HG02798 (cell line): Measurements from ENCODE around the gene PCNP.
"Not testable (repeated sequence)": the region's sequence is repeated elsewhere in the genome, so short reads cannot be mapped to it uniquely, and the experiment has no call there.

Source experiments
- ATAC-seq: cut with Tn5 transposase; IDR thresholded peaks from one replicate; pipeline ENCODE4 v1.9.1; 2021; ENCODE audit warnings: mild to moderate bottlenecking; ENCODE audit not compliant: unreplicated experiment, poor library complexity

PCNP gene

GRCh38 chr3:101573449-101574387, at the start of gene PCNP:
TSS of gene PCNP (plus strand) at chr3:101574180. CDS start at chr3:101574216, 36 bp downstream.
- peak; percentile 90 for ATAC-seq

GRCh38 chr3:101527441-101527840, 46.5 kb upstream of the PCNP start:
- ATAC-seq: no peak

GRCh38 chr3:101527906-101528305, 46.1 kb upstream of the PCNP start:
- ATAC-seq: no peak

GRCh38 chr3:101529816-101530685, 43.9 kb upstream of the PCNP start:
- ATAC-seq: no peak

GRCh38 chr3:101530686-101531047, 43.3 kb upstream of the PCNP start:
- no peak for ATAC-seq

GRCh38 chr3:101531473-101532086, 42.4 kb upstream of the PCNP start:
- no peak for ATAC-seq

- ATAC-seq: no peak
These were observed 41.0 kb upstream of the PCNP start for GRCh38 chr3:101532783-101533602.

GRCh38 chr3:101533603-101533968, 40.4 kb upstream of the PCNP start:
- ATAC-seq: no peak

- no peak for ATAC-seq
These were observed 38.8 kb upstream of the PCNP start for GRCh38 chr3:101535221-101535620.

- no peak for ATAC-seq
These were observed 37.7 kb upstream of the PCNP start for GRCh38 chr3:101536266-101536665.

- not testable (repeated sequence) for ATAC-seq
These were observed 37.0 kb upstream of the PCNP start for GRCh38 chr3:101536955-101537354.

GRCh38 chr3:101542957-101543356, 31.0 kb upstream of the PCNP start:
- no peak for ATAC-seq

- no peak for ATAC-seq
These were observed 29.7 kb upstream of the PCNP start for GRCh38 chr3:101544161-101544850.

GRCh38 chr3:101548527-101549105, 25.4 kb upstream of the PCNP start:
- ATAC-seq: no peak

GRCh38 chr3:101549473-101549872, 24.5 kb upstream of the PCNP start:
- ATAC-seq: no peak

- ATAC-seq: not testable (repeated sequence)
These were observed 22.5 kb upstream of the PCNP start for GRCh38 chr3:101551359-101552081.

- ATAC-seq: not testable (repeated sequence)
These were observed 20.6 kb upstream of the PCNP start for GRCh38 chr3:101553381-101553780.

- no peak for ATAC-seq
These were observed 17.9 kb upstream of the PCNP start for GRCh38 chr3:101556064-101556463.
